ENCODE results near the gene OSTC.

- TF ChIP-seq POLR2AphosphoS5 (IDR thresholded peaks at IDR 0.05; ENCODE audit: low read depth, low read length) (no peak), REST (IDR thresholded peaks at IDR 0.05; ENCODE audit: insufficient read depth in 1 of 2, low read depth in 2 of 2, low read length in 2 of 2) (no peak), TAF1 (IDR thresholded peaks at IDR 0.05; ENCODE audit: borderline replicate concordance, insufficient read depth, low read length) (no peak)
Observed at GRCh38 chr4:108716340-108716739, 65.9 kb downstream of the OSTC start.

All from PFSK-1 (cell line).